Measurements from ENCODE around the gene MACROH2A2. TPM values are rescaled to one million over a fixed set of nuclear protein-coding genes. Genes with fewer than 3 reads are reported as not detected.

MACROH2A2 gene
- total and polyA plus RNA-seq, 2 of the 13 experiments (the other 11 are each of a cell fraction or from before 2014, with no cell fraction given), result 9.8 to 43.1 TPM

GRCh38 chr10:70132098-70133029 is 79.7 kb downstream of the MACROH2A2 start, which contains the start of gene AIFM2 (continued):
- TF ChIP-seq ZNF224 (CRISPR knock-in tag; IDR thresholded peaks at IDR 0.05), result no peak
- no peak; the same call in 1 of the 2 replicates for TF ChIP-seq ZSCAN31 (CRISPR knock-in tag; IDR thresholded peaks at IDR 0.05; ENCODE audit: low read depth)
- no peak for TF ChIP-seq REL (CRISPR knock-in tag; conservative IDR thresholded peaks at IDR 0.05)
- TF ChIP-seq ATF5 (CRISPR knock-in tag; IDR thresholded peaks at IDR 0.05; ENCODE audit: low read depth), result no peak
- peak; percentile 90 for TF ChIP-seq ZNF609 (CRISPR knock-in tag; IDR thresholded peaks at IDR 0.05; ENCODE audit: borderline replicate concordance)
- peak; percentile 89 for TF ChIP-seq ZBTB10 (CRISPR knock-in tag; IDR thresholded peaks at IDR 0.05; ENCODE audit: borderline replicate concordance)
- peak; percentile 49; the same call in 1 of the 2 replicates for TF ChIP-seq TRAFD1 (CRISPR knock-in tag; IDR thresholded peaks at IDR 0.05; ENCODE audit: borderline replicate concordance)
- no peak for TF ChIP-seq ZNF570 (CRISPR knock-in tag; IDR thresholded peaks at IDR 0.05; ENCODE audit: borderline replicate concordance)
- TF ChIP-seq HNRNPH1 (optimal IDR thresholded peaks at IDR 0.05; ENCODE audit: low read depth, low read length), result no peak
- TF ChIP-seq FOXA1 (IDR thresholded peaks at IDR 0.05), result no peak
- TF ChIP-seq FOXA1 (CRISPR knock-in tag; IDR thresholded peaks at IDR 0.05), result peak; percentile 30; the same call in 1 of the 2 replicates
- no peak for TF ChIP-seq ZNF597 (CRISPR knock-in tag; IDR thresholded peaks at IDR 0.05)
- TF ChIP-seq BCLAF1 (IDR thresholded peaks at IDR 0.05), result no peak
